HEK293T (cell line): ENCODE results near the gene EFNA5.

Source experiments
- CTCF ChIA-PET: fragments of 350-600 bp; formaldehyde crosslinking; extraction: SDS; loops from one replicate; lab custom pipeline; 2021; ENCODE audit warnings: antibody characterized with exemption, inconsistent platforms; lab: Yijun Ruan, JAX
- POLR2A ChIA-PET: fragments of 350-600 bp; formaldehyde crosslinking; extraction: SDS; loops from one replicate; lab custom pipeline; 2020; ENCODE audit warnings: antibody characterized with exemption, inconsistent platforms; lab: Yijun Ruan, JAX
- DNase-seq: peaks from one replicate; pipeline ENCODE4 v3.0.0; 2012; ENCODE audit warnings: mixed read lengths; ENCODE audit errors: extremely low spot score
- ARNT ChIP-seq: fragments of 450-650 bp; IDR thresholded peaks from 2 replicates; pipeline ENCODE4 v1.6.1; 2017; ENCODE audit warnings: mild to moderate bottlenecking
- BHLHE40 ChIP-seq: fragments of 450-650 bp; IDR thresholded peaks from 2 replicates; pipeline ENCODE4 v1.6.1; 2016; ENCODE audit warnings: mild to moderate bottlenecking, moderate library complexity, borderline replicate concordance
- CTBP1 ChIP-seq: fragments of 450-650 bp; IDR thresholded peaks from 2 replicates; pipeline ENCODE4 v1.6.1; 2016; ENCODE audit warnings: borderline replicate concordance
- ELF4 ChIP-seq: fragments of 450-650 bp; IDR thresholded peaks from 2 replicates; pipeline ENCODE4 v1.6.1; 2017; ENCODE audit warnings: antibody characterized with exemption
- FOXA1 ChIP-seq: fragments of 450-650 bp; IDR thresholded peaks from 2 replicates; pipeline ENCODE4 v1.6.1; 2016; ENCODE audit warnings: mild to moderate bottlenecking
- FOXK2 ChIP-seq: fragments of 450-650 bp; IDR thresholded peaks from 2 replicates; pipeline ENCODE4 v1.6.1; 2016; ENCODE audit warnings: mild to moderate bottlenecking
- FOXM1 ChIP-seq: fragments of 450-650 bp; IDR thresholded peaks from 2 replicates; pipeline ENCODE4 v1.6.1; 2017; ENCODE audit warnings: mild to moderate bottlenecking, borderline replicate concordance
- HDGF ChIP-seq: fragments of 450-650 bp; IDR thresholded peaks from 2 replicates; pipeline ENCODE4 v1.6.1; 2017; ENCODE audit warnings: antibody characterized with exemption, borderline replicate concordance
- L3MBTL2 ChIP-seq: fragments of 450-650 bp; conservative IDR thresholded peaks from 2 replicates; pipeline ENCODE4 v1.6.1; 2016; ENCODE audit warnings: mild to moderate bottlenecking
- LEF1 ChIP-seq: fragments of 450-650 bp; IDR thresholded peaks from 2 replicates; pipeline ENCODE4 v1.6.1; 2017; ENCODE audit warnings: mild to moderate bottlenecking, borderline replicate concordance
- NFRKB ChIP-seq: fragments of 450-650 bp; IDR thresholded peaks from 2 replicates; pipeline ENCODE4 v1.6.1; 2016; ENCODE audit warnings: mild to moderate bottlenecking, moderate library complexity
- PKNOX1 ChIP-seq: fragments of 450-650 bp; IDR thresholded peaks from 2 replicates; pipeline ENCODE4 v1.6.1; 2016
- SP1 ChIP-seq: fragments of 450-650 bp; IDR thresholded peaks from 2 replicates; pipeline ENCODE4 v1.6.1; 2017
- SUZ12 ChIP-seq: fragments of 450-650 bp; IDR thresholded peaks from 2 replicates; pipeline ENCODE4 v1.6.1; 2016; ENCODE audit warnings: mild to moderate bottlenecking
- TARDBP ChIP-seq: fragments of 450-650 bp; IDR thresholded peaks from 2 replicates; pipeline ENCODE4 v1.6.1; 2016
- ZNF384 ChIP-seq: fragments of 450-650 bp; IDR thresholded peaks from 2 replicates; pipeline ENCODE4 v1.6.1; 2016

Gene EFNA5

GRCh38 chr5:107415762-107416161 is 255.0 kb downstream of the EFNA5 start:
- TF ChIP-seq ARNT: no peak
- no peak for TF ChIP-seq PKNOX1
- no peak for TF ChIP-seq LEF1
- no peak for TF ChIP-seq NFRKB
- no peak for TF ChIP-seq FOXK2
- no peak for TF ChIP-seq FOXM1
- TF ChIP-seq ELF4: no peak
- no peak for TF ChIP-seq CTBP1
- no peak for TF ChIP-seq L3MBTL2
- TF ChIP-seq SUZ12: no peak
- no peak for TF ChIP-seq ZNF384
- no peak for TF ChIP-seq BHLHE40
- TF ChIP-seq SP1: no peak
- TF ChIP-seq HDGF: no peak
- TF ChIP-seq FOXA1: no peak
- CTCF ChIA-PET: no interaction called here
- no peak for DNase-seq
- POLR2A ChIA-PET: no interaction called here

DNA sequence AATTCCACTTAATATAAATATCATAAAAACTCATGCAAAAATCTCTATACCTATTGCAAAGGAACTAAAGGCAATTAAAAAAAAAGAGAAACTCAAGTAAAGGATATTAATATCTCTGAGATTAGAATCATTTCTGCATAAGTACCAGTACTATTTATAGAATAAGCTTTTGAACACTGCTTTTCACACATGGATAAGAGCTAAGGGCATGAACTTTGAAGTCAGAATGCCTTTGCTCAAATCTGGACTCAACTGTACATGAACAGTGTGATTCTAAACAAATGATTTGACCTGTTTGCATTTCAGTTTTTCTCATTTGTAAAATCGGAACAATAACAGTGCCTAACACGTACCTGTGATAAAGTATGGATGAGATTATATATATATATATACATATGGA is 255.9 kb downstream of the EFNA5 start:
- TF ChIP-seq LEF1 (no peak), ELF4 (no peak), FOXA1 (no peak), FOXK2 (no peak), NFRKB (no peak)
- ChIA-PET POLR2A (interaction anchor here (1.4 kb wide), 1 partner anchor 52 kb away, joined by 3 read pairs; no protein-coding TSS in a partner anchor), CTCF (no interaction called here)
- DNase-seq: no peak

DNA sequence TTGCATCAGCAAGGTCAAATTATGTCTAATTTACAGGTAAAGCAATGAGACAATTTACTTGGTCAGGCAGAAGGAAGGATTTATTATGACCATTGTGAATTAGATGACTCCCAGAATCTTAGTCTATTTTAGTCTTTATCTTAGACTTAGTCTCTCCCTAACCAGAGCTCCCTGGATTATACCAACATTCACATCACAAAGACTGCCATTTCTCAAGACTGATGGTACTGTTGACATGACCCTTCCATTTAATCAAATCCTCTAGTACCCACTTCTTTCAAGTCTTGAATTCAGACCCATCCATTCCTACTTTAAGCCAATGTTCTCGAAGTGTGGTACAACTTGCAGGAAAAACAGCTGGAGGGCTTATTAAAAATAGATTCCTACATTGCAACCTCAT is 257.0 kb downstream of the EFNA5 start:
- TF ChIP-seq SP1 (no peak), FOXA1 (no peak), ARNT (no peak), ELF4 (no peak), SUZ12 (no peak), ZNF384 (no peak), HDGF (no peak), FOXK2 (no peak), NFRKB (no peak), L3MBTL2 (no peak), BHLHE40 (no peak), PKNOX1 (no peak)
- POLR2A ChIA-PET: interaction anchor here (1.4 kb wide), 1 partner anchor 53 kb away, joined by 3 read pairs; no protein-coding TSS in a partner anchor
- DNase-seq: no peak
- CTCF ChIA-PET: no interaction called here

GRCh38 chr5:107408564-107408963 is 262.2 kb downstream of the EFNA5 start:
- CTCF ChIA-PET: no interaction called here
- no peak for TF ChIP-seq TARDBP
- no peak for TF ChIP-seq FOXA1
- TF ChIP-seq SP1: no peak
- no peak for TF ChIP-seq LEF1
- TF ChIP-seq ARNT: no peak
- no peak for TF ChIP-seq BHLHE40
- no peak for TF ChIP-seq FOXM1
- no peak for TF ChIP-seq L3MBTL2
- no peak for TF ChIP-seq SUZ12
- TF ChIP-seq CTBP1: no peak
- TF ChIP-seq HDGF: no peak
- no peak for TF ChIP-seq ZNF384
- TF ChIP-seq FOXK2: no peak
- no peak for TF ChIP-seq ELF4
- TF ChIP-seq PKNOX1: no peak
- TF ChIP-seq NFRKB: no peak
- POLR2A ChIA-PET: no interaction called here
- DNase-seq: no peak

DNA sequence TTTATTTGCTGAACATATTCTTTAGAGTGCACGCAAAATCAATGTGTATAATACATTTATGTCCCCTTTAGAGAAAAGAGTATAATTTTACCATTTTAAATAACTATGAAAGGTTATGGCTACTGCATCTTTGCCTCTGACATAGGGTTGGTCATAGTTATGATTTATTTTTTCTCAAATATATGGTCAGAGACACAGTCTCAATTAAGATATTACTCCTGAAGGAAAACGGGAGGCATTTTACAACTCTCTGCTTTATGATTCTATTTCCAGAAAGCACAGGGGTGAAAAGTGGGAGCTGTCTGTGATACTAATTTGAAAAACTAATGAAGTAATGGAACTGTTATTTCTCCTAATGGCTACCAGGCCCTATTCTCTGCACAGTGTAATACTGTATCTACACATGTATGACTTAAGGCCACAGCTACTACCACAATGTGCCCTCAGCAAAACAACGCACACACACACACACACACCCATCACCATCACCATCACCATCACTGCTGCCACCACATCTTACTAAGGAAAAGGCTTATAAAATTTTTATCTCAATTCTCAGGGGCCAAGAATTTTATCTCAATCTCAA is 262.9 kb downstream of the EFNA5 start:
- ChIA-PET CTCF (no interaction called here), POLR2A (no interaction called here)
- DNase-seq: no peak
- no peak for TF ChIP-seq TARDBP
- TF ChIP-seq BHLHE40: no peak
- no peak for TF ChIP-seq FOXA1
- no peak for TF ChIP-seq CTBP1
- TF ChIP-seq LEF1: no peak
- no peak for TF ChIP-seq PKNOX1
- no peak for TF ChIP-seq L3MBTL2
- no peak for TF ChIP-seq ELF4
- no peak for TF ChIP-seq SUZ12
- no peak for TF ChIP-seq HDGF
- TF ChIP-seq SP1: no peak
- TF ChIP-seq FOXK2: no peak
